Cerebellar nuclear complex (tissue), 1 donor: ENCODE results near the gene SNRNP25.

ENCODE experiments used
- DNase-seq, 2 experiments: peaks; one replicate each; lab custom pipeline; 2025; lab: John Stamatoyannopoulos, UW

Gene SNRNP25

GRCh38 chr16:104355-104754, 50.7 kb downstream of the SNRNP25 start:
- no peak for DNase-seq

- no peak for DNase-seq
Observed at GRCh38 chr16:104928-105327, 51.3 kb downstream of the SNRNP25 start.

- DNase-seq: no peak
Observed at GRCh38 chr16:105521-105920, 51.9 kb downstream of the SNRNP25 start.

DNA sequence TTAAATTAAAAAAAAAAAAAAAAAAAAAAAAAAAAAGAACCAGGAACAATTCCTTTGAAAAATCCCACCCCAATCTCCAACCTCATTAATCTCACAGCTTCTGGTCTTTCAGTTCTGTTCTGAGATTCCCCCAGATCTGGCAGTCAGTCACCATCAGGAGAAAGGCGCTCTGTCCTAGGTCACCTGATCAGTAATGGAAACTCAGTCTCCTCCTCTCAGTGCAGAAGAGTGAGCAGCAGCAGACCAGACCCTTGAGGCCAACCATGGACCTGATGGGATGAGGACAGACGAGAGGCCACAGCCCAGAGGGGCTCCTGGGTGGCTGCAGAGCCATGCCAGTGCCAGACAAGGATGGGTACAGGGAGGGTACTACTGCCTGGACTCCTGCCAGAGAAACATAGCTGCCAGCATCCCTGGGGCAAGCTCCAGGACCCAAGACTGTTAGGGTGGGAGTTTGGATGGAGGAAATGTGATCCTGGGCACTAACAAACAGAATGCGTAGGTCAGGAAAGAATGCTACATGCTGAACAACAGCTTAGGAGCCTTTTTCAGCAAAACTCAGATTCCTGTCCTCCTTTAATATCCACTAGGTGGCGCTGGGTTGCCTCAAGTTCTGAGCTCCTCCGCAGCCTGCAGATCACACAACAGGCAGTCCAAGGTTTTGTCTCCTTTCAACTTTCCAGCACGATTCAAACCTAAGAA, 53.1 kb downstream of the SNRNP25 start:
- DNase-seq: no peak
